IMR-90 (cell line): Measurements from ENCODE around the gene CYSLTR2. TPM values are rescaled to one million over a fixed set of nuclear protein-coding genes. Genes with fewer than 3 reads are reported as not detected.

Experiments used
- ATAC-seq: fragments of 200-7000 bp; cut with Tn5 transposase; 2 replicates; pipeline ENCODE4 v1.9.1; 2020; ENCODE audit warnings: low read depth, mild to moderate bottlenecking, moderate library complexity
- BruUV-seq: library from RNA; stranded (reverse); fragments of 400-500 nt; replicated peaks from 2 replicates; lab custom pipeline; 2021; lab: Mats Ljungman, UMichigan
- CTCF ChIA-PET: fragments of 300-600 bp; formaldehyde crosslinking; extraction: SDS; loops from one replicate; lab custom pipeline; 2021; ENCODE audit warnings: antibody characterized with exemption; lab: Yijun Ruan, JAX
- POLR2A ChIA-PET: fragments of 300-600 bp; sonication (Branson Sonifier 250); formaldehyde crosslinking; loops from one replicate; lab custom pipeline; 2022; ENCODE audit warnings: antibody characterized with exemption; ENCODE audit not compliant: unreplicated experiment; lab: Charles Lee
- DNase-seq: peaks from one replicate; pipeline ENCODE4 v3.0.0; 2013
- H2AFZ ChIP-seq: replicated peaks from 2 replicates; pipeline ENCODE3; 2013; ENCODE audit warnings: low read length, mild to moderate bottlenecking; ENCODE audit not compliant: poor library complexity
- H2AK5ac ChIP-seq: 2 replicates; pipeline ENCODE4 v1.6.1; 2013; ENCODE audit warnings: low read depth, low read length, inconsistent platforms
- H2AK9ac ChIP-seq: replicated peaks from 2 replicates; pipeline ENCODE3; 2013; ENCODE audit warnings: mild to moderate bottlenecking, low read depth, low read length, moderate library complexity; ENCODE audit not compliant: poor library complexity
- H2BK120ac ChIP-seq: 2 replicates; pipeline ENCODE4 v1.6.1; 2013; ENCODE audit warnings: low read depth, low read length, inconsistent platforms
- H2BK15ac ChIP-seq: 3 replicates; pipeline ENCODE4 v1.6.1; 2013; ENCODE audit warnings: low read depth, low read length, inconsistent platforms
- H2BK20ac ChIP-seq: 2 replicates; pipeline ENCODE4 v1.6.1; 2013; ENCODE audit warnings: low read depth, mild to moderate bottlenecking, inconsistent platforms, low read length, moderate library complexity
- H2BK5ac ChIP-seq: 2 replicates; pipeline ENCODE4 v1.6.1; 2013; ENCODE audit warnings: mild to moderate bottlenecking, low read depth, low read length, inconsistent platforms; ENCODE audit not compliant: poor library complexity, severe bottlenecking
- H3K14ac ChIP-seq: replicated peaks from 2 replicates; pipeline ENCODE4 v1.6.1; 2013; ENCODE audit warnings: low read depth, low read length, inconsistent platforms
- H3K18ac ChIP-seq: 2 replicates; pipeline ENCODE4 v1.6.1; 2013; ENCODE audit warnings: low read depth, low read length, control low read depth
- H3K23ac ChIP-seq: 2 replicates; pipeline ENCODE4 v1.6.1; 2013; ENCODE audit warnings: low read depth, low read length, inconsistent platforms
- H3K27ac ChIP-seq: 2 replicates; pipeline ENCODE4 v1.5.1; 2013; ENCODE audit warnings: mild to moderate bottlenecking, control low read depth, low read length; ENCODE audit not compliant: insufficient read depth
- H3K27me3 ChIP-seq: 2 replicates; pipeline ENCODE4 v1.6.1; 2013; ENCODE audit warnings: low read length; ENCODE audit not compliant: control insufficient read depth, insufficient read depth
- H3K36me3 ChIP-seq: 2 replicates; pipeline ENCODE4 v1.6.1; 2013; ENCODE audit warnings: low read length, mixed read lengths; ENCODE audit not compliant: control insufficient read depth, insufficient read depth
- H3K4ac ChIP-seq: 2 replicates; pipeline ENCODE4 v1.6.1; 2013; ENCODE audit warnings: low read depth, low read length, inconsistent platforms
- H3K4me1 ChIP-seq: 2 replicates; pipeline ENCODE4 v1.6.1; 2013; ENCODE audit warnings: low read length, mixed read lengths; ENCODE audit not compliant: control insufficient read depth, insufficient read depth
- H3K4me2 ChIP-seq: 2 replicates; pipeline ENCODE4 v1.6.1; 2013; ENCODE audit warnings: low read depth, mild to moderate bottlenecking, control low read depth, low read length, moderate library complexity
- H3K4me3 ChIP-seq: 2 replicates; pipeline ENCODE4 v1.5.1; 2013; ENCODE audit warnings: low read depth, mild to moderate bottlenecking, control low read depth, low read length, moderate library complexity; ENCODE audit not compliant: insufficient read depth
- H3K56ac ChIP-seq: 2 replicates; pipeline ENCODE4 v1.6.1; 2013; ENCODE audit warnings: low read length, inconsistent platforms; ENCODE audit not compliant: insufficient read depth; ENCODE audit errors: extremely low read depth
- H3K79me1 ChIP-seq, 2 experiments: 2 replicates each; pipeline ENCODE4 v1.6.1; 2013; ENCODE audit warnings: low read length in 2 of 2, inconsistent platforms in 1 of 2, low read depth in 1 of 2
- H3K9ac ChIP-seq: 2 replicates; pipeline ENCODE4 v1.6.1; 2013; ENCODE audit warnings: low read depth, low read length, control low read depth
- H3K9me1 ChIP-seq: 2 replicates; pipeline ENCODE4 v1.6.1; 2013; ENCODE audit warnings: low read length, inconsistent platforms; ENCODE audit not compliant: insufficient read depth
- H3K9me3 ChIP-seq: 2 replicates; pipeline ENCODE4 v1.6.1; 2013; ENCODE audit warnings: low read length; ENCODE audit not compliant: control insufficient read depth, insufficient read depth
- H4K20me1 ChIP-seq: 2 replicates; pipeline ENCODE4 v1.6.1; 2013; ENCODE audit warnings: low read length, inconsistent platforms; ENCODE audit not compliant: insufficient read depth
- H4K5ac ChIP-seq: 2 replicates; pipeline ENCODE4 v1.6.1; 2013; ENCODE audit warnings: mild to moderate bottlenecking, low read depth, low read length, control low read depth
- H4K8ac ChIP-seq, 2 experiments: 2 replicates each; pipeline ENCODE4 v1.6.1; 2013; ENCODE audit warnings: low read depth in 2 of 2, low read length in 2 of 2, control low read depth in 1 of 2, inconsistent platforms in 1 of 2
- H4K91ac ChIP-seq: 2 replicates; pipeline ENCODE4 v1.6.1; 2013; ENCODE audit warnings: low read depth, low read length, inconsistent platforms; ENCODE audit not compliant: insufficient read depth
- BHLHE40 ChIP-seq: fragments of 150-350 bp; IDR thresholded peaks from 2 replicates; pipeline ENCODE4 v1.6.1; 2016; ENCODE audit warnings: mild to moderate bottlenecking, low read depth, low read length
- FOS ChIP-seq: fragments of 150-350 bp; IDR thresholded peaks from 2 replicates; pipeline ENCODE4 v1.6.1; 2016; ENCODE audit warnings: low read depth, low read length
- MAFK ChIP-seq: IDR thresholded peaks from 2 replicates; pipeline ENCODE4 v1.6.1; 2012; ENCODE audit warnings: low read depth, low read length, improper control_type of control experiment
- MAZ ChIP-seq: IDR thresholded peaks from 2 replicates; pipeline ENCODE4 v1.6.1; 2012; ENCODE audit warnings: low read depth, mild to moderate bottlenecking, low read length, improper control_type of control experiment, moderate library complexity, borderline replicate concordance
- MXI1 ChIP-seq: IDR thresholded peaks from 2 replicates; pipeline ENCODE4 v1.6.1; 2012; ENCODE audit warnings: low read depth, mild to moderate bottlenecking, low read length, moderate library complexity, borderline replicate concordance
- POLR2A ChIP-seq: IDR thresholded peaks from 2 replicates; pipeline ENCODE4 v1.6.1; 2012; ENCODE audit warnings: mild to moderate bottlenecking, low read depth, low read length
- RCOR1 ChIP-seq: IDR thresholded peaks from 2 replicates; pipeline ENCODE4 v1.6.1; 2012; ENCODE audit warnings: mild to moderate bottlenecking, low read length, improper control_type of control experiment; ENCODE audit not compliant: insufficient replicate concordance
- WGBS, 2 experiments: methylation state at CpG; one replicate each; pipeline versions ENCODE4 v1.1.5 to v1.1.7; 2013; ENCODE audit warnings: missing lambda C conversion rate in 2 of 2; ENCODE audit not compliant: insufficient read length in 1 of 2; ENCODE audit errors: extremely low coverage in 2 of 2; 5-methylcytosine and 5-hydroxymethylcytosine counted together
- dilution Hi-C: fragments of 300-500 bp; cut with HindIII; formaldehyde crosslinking; loops from one replicate; pipeline ENCODE4 v1.14.3; 2018; ENCODE audit warnings: low sequenced_read_pairs; ENCODE audit not compliant: unreplicated experiment
- in situ Hi-C: fragments of 300-500 bp; cut with MboI; formaldehyde crosslinking; loops from 3 replicates; pipeline ENCODE4 v1.14.3; 2019; ENCODE audit warnings: low sequenced_read_pairs, inconsistent platforms, mixed read lengths
- intact Hi-C: fragments of 100-400 bp; cut with micrococcal nuclease; formaldehyde crosslinking; loops from 2 replicates; pipeline ENCODE4 v1.10.0; 2022
- polyA plus RNA-seq, 3 experiments: library from polyadenylated mRNA; depleted of rRNA; stranded (reverse); fragments of >200 nt; gene quantifications; 2 replicates each; pipeline ENCODE4 v1.2.3, GENCODE V29; 2012; ENCODE audit warnings: low replicate concordance in 1 of 3
- total RNA-seq: library from RNA; depleted of rRNA; stranded (reverse); fragments of >200 nt; gene quantifications from 2 replicates; pipeline ENCODE4 v1.2.3, GENCODE V29; 2012
- TF ChIP-seq, protein P1 (sequence below): conservative IDR thresholded peaks from 2 replicates; pipeline ENCODE4 v1.5.1; 2012; ENCODE audit warnings: mild to moderate bottlenecking, low read depth, low read length, improper control_type of control experiment

CYSLTR2 gene
- total and polyA plus RNA-seq, 2 of the 4 experiments (the other 2 are of a cell fraction) = not detected

GRCh38 chr13:48679941-48680680, 26.4 kb downstream of the CYSLTR2 start:
- WGBS, 2 experiments = 80% methylated on average over 1 of the region's 10 CpGs; no CpG with 5 or more reads in 1 of the 2 experiments
- no peak for TF ChIP-seq MAZ
- no peak for TF ChIP-seq FOS
- TF ChIP-seq MAFK = no peak
- TF ChIP-seq RCOR1 = no peak
- no peak for TF ChIP-seq POLR2A
- no peak for TF ChIP-seq MXI1
- TF ChIP-seq, protein P1, sequence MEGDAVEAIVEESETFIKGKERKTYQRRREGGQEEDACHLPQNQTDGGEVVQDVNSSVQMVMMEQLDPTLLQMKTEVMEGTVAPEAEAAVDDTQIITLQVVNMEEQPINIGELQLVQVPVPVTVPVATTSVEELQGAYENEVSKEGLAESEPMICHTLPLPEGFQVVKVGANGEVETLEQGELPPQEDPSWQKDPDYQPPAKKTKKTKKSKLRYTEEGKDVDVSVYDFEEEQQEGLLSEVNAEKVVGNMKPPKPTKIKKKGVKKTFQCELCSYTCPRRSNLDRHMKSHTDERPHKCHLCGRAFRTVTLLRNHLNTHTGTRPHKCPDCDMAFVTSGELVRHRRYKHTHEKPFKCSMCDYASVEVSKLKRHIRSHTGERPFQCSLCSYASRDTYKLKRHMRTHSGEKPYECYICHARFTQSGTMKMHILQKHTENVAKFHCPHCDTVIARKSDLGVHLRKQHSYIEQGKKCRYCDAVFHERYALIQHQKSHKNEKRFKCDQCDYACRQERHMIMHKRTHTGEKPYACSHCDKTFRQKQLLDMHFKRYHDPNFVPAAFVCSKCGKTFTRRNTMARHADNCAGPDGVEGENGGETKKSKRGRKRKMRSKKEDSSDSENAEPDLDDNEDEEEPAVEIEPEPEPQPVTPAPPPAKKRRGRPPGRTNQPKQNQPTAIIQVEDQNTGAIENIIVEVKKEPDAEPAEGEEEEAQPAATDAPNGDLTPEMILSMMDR = no peak
- TF ChIP-seq BHLHE40 = no peak
- in situ Hi-C loops = no loop called here
- DNase-seq (no peak), ATAC-seq (no peak)
- Histone ChIP-seq H3K9me3 (no peaks in the 10 kb centered on the region), H3K56ac (no peak overlapping the region), H2BK20ac (no peak overlapping the region), H3K79me1 (no peaks in the 10 kb centered on the region), H3K9ac (no peak overlapping the region), H4K5ac (no peak overlapping the region), H2BK5ac (no peak overlapping the region), H3K18ac (no peak overlapping the region), H3K36me3 (no peaks in the 10 kb centered on the region), H2AK9ac (no peak overlapping the region), H3K4ac (no peak overlapping the region), H3K14ac (no peak overlapping the region), H3K27ac (no peak overlapping the region), H3K27me3 (peaks cover 21% of the 10 kb centered on the region), H3K4me2 (no peak overlapping the region), H4K20me1 (no peaks in the 10 kb centered on the region), H2BK120ac (no peak overlapping the region), H2AK5ac (no peak overlapping the region), H3K9me1 (no peaks in the 10 kb centered on the region; the same call in 1 of the 2 replicates), H3K4me3 (no peak overlapping the region), H2AFZ (no peak overlapping the region), H4K8ac (no peak overlapping the region), H2BK15ac (no peak overlapping the region), H3K23ac (no peak overlapping the region), H3K4me1 (no peaks in the 10 kb centered on the region), H4K91ac (no peak overlapping the region)
- intact Hi-C loops = no loop called here
- dilution Hi-C loops = no loop called here
- CTCF ChIA-PET = no interaction called here
- POLR2A ChIA-PET = no interaction called here
- no TSS peak for BruUV-seq
